ENCODE data around the gene PNCK. TPM values are rescaled to one million over a fixed set of nuclear protein-coding genes. Genes with fewer than 3 reads are reported as not detected.

Gene PNCK
- total RNA-seq, 1 donor from 2014 or later = 1.4 TPM

GRCh38 chrX:153642655-153643430 is 30.8 kb downstream of the PNCK start:
- H3K9me3 ChIP-seq = no peaks in the 10 kb centered on the region
- H3K27ac ChIP-seq = no peak overlapping the region
- DNase-seq (ENCODE audit: low spot score in 2 of 2) = peak in 1 of 2 donors; percentile 49
- intact Hi-C loops (cut with DNase I) = no loop called here
- no peaks in the 10 kb centered on the region for H3K36me3 ChIP-seq
- H3K4me3 ChIP-seq = peak overlapping the region in 1 of 2 donors; percentile 40
- H3K4me1 ChIP-seq = peaks cover 0 to 4% of the 10 kb centered on the region in 2 donors
- peaks cover 14% of the 10 kb centered on the region for H3K27me3 ChIP-seq
- TF ChIP-seq CTCF (IDR thresholded peaks at IDR 0.05) = no peak

GRCh38 chrX:153642051-153642654 is 31.5 kb downstream of the PNCK start:
- Histone ChIP-seq H3K27me3 (peaks cover 7% of the 10 kb centered on the region), H3K4me3 (peak overlapping the region in 1 of 2 donors; percentile 40), H3K9me3 (no peaks in the 10 kb centered on the region), H3K4me1 (peaks cover 0 to 4% of the 10 kb centered on the region in 2 donors), H3K36me3 (no peaks in the 10 kb centered on the region), H3K27ac (no peak overlapping the region)
- DNase-seq (ENCODE audit: low spot score in 2 of 2) = peak in 1 of 2 donors; percentile 42
- no peak for TF ChIP-seq CTCF (IDR thresholded peaks at IDR 0.05)
- intact Hi-C loops (cut with DNase I) = no loop called here

- no peak overlapping the region for H3K27ac ChIP-seq
- no peak overlapping the region for H3K4me3 ChIP-seq
- peaks cover 2% of the 10 kb centered on the region for H3K27me3 ChIP-seq
- H3K4me1 ChIP-seq = peaks cover 0 to under 1% of the 10 kb centered on the region in 2 donors
- no peaks in the 10 kb centered on the region for H3K36me3 ChIP-seq
- TF ChIP-seq CTCF (IDR thresholded peaks at IDR 0.05) = no peak
- H3K9me3 ChIP-seq = no peaks in the 10 kb centered on the region
- DNase-seq (ENCODE audit: low spot score in 2 of 2) = no peak
- intact Hi-C loops (cut with DNase I) = no loop called here
Measured at GRCh38 chrX:153641627-153642026, 32.0 kb downstream of the PNCK start.

GRCh38 chrX:153640736-153641575 is 32.7 kb downstream of the PNCK start:
- no peaks in the 10 kb centered on the region for H3K27me3 ChIP-seq
- peak in 1 of 2 donors; percentile 54 for DNase-seq (ENCODE audit: low spot score in 2 of 2)

More at GRCh38 chrX:153640736-153641575, 32.7 kb downstream of the PNCK start:
- Histone ChIP-seq H3K9me3 (no peaks in the 10 kb centered on the region), H3K27ac (no peak overlapping the region), H3K4me1 (no peaks in the 10 kb centered on the region), H3K4me3 (no peak overlapping the region), H3K36me3 (no peaks in the 10 kb centered on the region)
- intact Hi-C loops (cut with DNase I) = no loop called here
- TF ChIP-seq CTCF (IDR thresholded peaks at IDR 0.05) = no peak

Measured in ascending aorta (tissue), 2 donors.